OCI-LY1 (cell line): ENCODE data around the gene FZD7.

Experiments
- EZH2 ChIP-seq: fragments of 200-600 bp; sonication (generic), shearing (Covaris generic); IDR thresholded peaks from 2 replicates; pipeline ENCODE4 v1.8.0; 2017; ENCODE audit warnings: borderline replicate concordance, mixed run types, mild to moderate bottlenecking, antibody characterized with exemption, low read length, moderate library complexity, mixed read lengths
- TF ChIP-seq, protein P1 (sequence below): fragments of 200-600 bp; sonication (generic), shearing (Covaris generic); IDR thresholded peaks from 2 replicates; pipeline ENCODE4 v1.5.1; 2017; ENCODE audit warnings: mild to moderate bottlenecking, antibody characterized with exemption, low read length, moderate library complexity, mixed read lengths

DNA sequence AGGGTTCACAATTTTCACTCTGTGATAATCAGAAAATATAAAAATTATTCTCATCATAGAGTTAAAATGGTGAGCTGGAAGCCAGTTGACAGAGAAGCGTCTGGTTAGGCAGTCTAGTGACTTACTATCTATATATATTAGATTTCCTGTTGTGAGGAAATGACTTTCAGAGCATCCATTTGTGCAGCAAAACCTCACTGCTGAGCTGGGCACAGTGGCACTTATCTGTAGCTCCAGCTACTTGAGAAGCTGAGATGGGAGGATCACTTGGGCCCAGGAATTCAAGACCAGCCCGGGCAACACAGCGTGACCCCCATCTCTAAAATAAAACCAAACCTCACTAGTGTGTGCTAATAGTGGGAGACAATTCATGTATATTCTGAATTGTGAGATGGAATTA lies 32.2 kb downstream of the FZD7 start:
- TF ChIP-seq, protein P1, sequence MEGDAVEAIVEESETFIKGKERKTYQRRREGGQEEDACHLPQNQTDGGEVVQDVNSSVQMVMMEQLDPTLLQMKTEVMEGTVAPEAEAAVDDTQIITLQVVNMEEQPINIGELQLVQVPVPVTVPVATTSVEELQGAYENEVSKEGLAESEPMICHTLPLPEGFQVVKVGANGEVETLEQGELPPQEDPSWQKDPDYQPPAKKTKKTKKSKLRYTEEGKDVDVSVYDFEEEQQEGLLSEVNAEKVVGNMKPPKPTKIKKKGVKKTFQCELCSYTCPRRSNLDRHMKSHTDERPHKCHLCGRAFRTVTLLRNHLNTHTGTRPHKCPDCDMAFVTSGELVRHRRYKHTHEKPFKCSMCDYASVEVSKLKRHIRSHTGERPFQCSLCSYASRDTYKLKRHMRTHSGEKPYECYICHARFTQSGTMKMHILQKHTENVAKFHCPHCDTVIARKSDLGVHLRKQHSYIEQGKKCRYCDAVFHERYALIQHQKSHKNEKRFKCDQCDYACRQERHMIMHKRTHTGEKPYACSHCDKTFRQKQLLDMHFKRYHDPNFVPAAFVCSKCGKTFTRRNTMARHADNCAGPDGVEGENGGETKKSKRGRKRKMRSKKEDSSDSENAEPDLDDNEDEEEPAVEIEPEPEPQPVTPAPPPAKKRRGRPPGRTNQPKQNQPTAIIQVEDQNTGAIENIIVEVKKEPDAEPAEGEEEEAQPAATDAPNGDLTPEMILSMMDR, result no peak
- no peak for TF ChIP-seq EZH2
